ENCODE results near the gene MOGAT3. TPM values are rescaled to one million over a fixed set of nuclear protein-coding genes. Genes with fewer than 3 reads are reported as not detected.

MOGAT3 gene, protein sequence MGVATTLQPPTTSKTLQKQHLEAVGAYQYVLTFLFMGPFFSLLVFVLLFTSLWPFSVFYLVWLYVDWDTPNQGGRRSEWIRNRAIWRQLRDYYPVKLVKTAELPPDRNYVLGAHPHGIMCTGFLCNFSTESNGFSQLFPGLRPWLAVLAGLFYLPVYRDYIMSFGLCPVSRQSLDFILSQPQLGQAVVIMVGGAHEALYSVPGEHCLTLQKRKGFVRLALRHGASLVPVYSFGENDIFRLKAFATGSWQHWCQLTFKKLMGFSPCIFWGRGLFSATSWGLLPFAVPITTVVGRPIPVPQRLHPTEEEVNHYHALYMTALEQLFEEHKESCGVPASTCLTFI
- total RNA-seq (2021): 0.11 and 0.15 TPM in 2 replicates
- long read RNA-seq: 0 reads

DNA sequence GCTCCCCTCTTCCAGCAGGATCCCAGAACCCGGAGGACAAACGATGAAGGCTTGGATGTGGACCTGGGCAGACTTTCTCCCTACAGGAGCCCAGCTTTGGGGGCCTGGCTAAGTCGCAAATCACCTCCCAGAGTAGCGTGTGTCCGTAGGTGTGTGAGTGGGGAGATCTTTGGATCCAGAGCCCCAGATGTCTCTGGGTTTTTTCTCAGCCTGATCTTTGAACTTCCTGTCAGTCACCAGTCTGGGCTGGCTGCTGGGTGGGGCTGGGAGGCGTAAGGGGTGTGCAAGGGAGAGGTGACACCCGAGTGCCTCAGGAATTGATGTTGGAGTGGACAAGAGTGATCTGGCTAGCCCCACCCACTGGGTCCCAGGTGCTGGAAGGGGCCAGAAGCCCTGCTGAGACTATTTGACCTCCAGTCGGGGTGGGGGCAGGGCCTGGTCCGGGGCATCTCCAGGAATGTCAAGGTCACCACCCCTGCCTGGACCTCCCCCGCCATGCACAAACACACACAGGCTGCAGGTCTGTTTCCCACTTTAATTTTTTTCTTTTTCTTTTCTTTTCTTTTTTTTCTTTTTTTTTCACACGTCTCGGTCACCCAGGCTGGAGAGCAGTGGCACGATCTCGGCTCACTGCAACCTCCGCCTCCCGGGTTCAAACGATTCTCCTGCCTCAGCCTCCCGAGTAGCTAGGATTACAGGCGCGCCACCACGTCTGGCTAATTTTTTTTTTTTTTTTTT lies at the start of gene MOGAT3:
Gene MOGAT3 (minus strand): TSS at position 175 of the 738 bp plus-strand sequence. CDS start 182 bp downstream, outside the sequence.
- H3K79me2 ChIP-seq (ENCODE audit: insufficient read depth, low read length): no peaks in the 10 kb centered on the region
- H3K27me3 ChIP-seq (ENCODE audit: insufficient read depth, low read length): no peaks in the 10 kb centered on the region
- Mint-ChIP-seq H3K4me3 (peak within 1 kb of the TSS; percentile 52 to 67), H3K27me3 (ENCODE audit: low read depth) (peaks cover 12% of the 10 kb centered on the region), H3K4me1 (peaks cover 14 to 19% of the 10 kb centered on the region in 2 experiments), H3K27ac (peak within 1 kb of the TSS in 2 of 3 experiments; percentile 4 to 75; a peak in 3 of 7 replicates), H3K9me3 (no peaks in the 10 kb centered on the region), H3K36me3 (ENCODE audit: insufficient read depth in 1 of 3, low read depth in 3 of 3) (peaks cover 0 to 8% (median 4%) of the 10 kb centered on the region in 3 experiments; a peak in 3 of 7 replicates)
- H2AK5ac ChIP-seq (ENCODE audit: insufficient read length, low read length): no peak within 1 kb of the TSS
- no CpG with 5 or more reads among the region's 21 CpGs for WGBS (ENCODE audit: extremely low coverage, insufficient read length, low lambda C conversion rate)
- no peak within 1 kb of the TSS for H4K5ac ChIP-seq (ENCODE audit: insufficient read length, low read depth, low read length)
- H3K4me1 ChIP-seq (ENCODE audit: insufficient read depth, low read length): no peaks in the 10 kb centered on the region; the same call in 1 of the 2 replicates
- H3K27ac ChIP-seq (ENCODE audit: insufficient read length, low read depth, low read length): no peak within 1 kb of the TSS
- peak within 1 kb of the TSS; percentile 10 for H3K14ac ChIP-seq (ENCODE audit: insufficient read depth, low read length)
- H3K9ac ChIP-seq (ENCODE audit: extremely low read depth, insufficient read length, low read length): no peak within 1 kb of the TSS
- no peak within 1 kb of the TSS for H2AFZ ChIP-seq (ENCODE audit: low read length)
- no peak within 1 kb of the TSS for H2BK120ac ChIP-seq (ENCODE audit: low read depth, low read length, poor library complexity, severe bottlenecking)
- no peak within 1 kb of the TSS for H2BK12ac ChIP-seq (ENCODE audit: insufficient read length, low read depth, low read length)
- H3K4me2 ChIP-seq (ENCODE audit: insufficient read depth, insufficient read length, low read length): peak within 1 kb of the TSS; percentile 23
- peaks cover 3% of the 10 kb centered on the region for H3K23me2 ChIP-seq (ENCODE audit: insufficient read length, low read depth, low read length, poor library complexity, severe bottlenecking)
- H2BK15ac ChIP-seq (ENCODE audit: low read depth, low read length): no peak within 1 kb of the TSS
- no peak within 1 kb of the TSS for H4K91ac ChIP-seq (ENCODE audit: insufficient read length, low read depth, low read length)
- H3K18ac ChIP-seq (ENCODE audit: insufficient read length, low read depth, low read length): peak within 1 kb of the TSS; percentile 5
- no peak within 1 kb of the TSS for H2BK20ac ChIP-seq (ENCODE audit: low read depth, low read length, poor library complexity, severe bottlenecking)
- H3T11ph ChIP-seq (ENCODE audit: low read length): no peak within 1 kb of the TSS
- TF ChIP-seq, protein P1, sequence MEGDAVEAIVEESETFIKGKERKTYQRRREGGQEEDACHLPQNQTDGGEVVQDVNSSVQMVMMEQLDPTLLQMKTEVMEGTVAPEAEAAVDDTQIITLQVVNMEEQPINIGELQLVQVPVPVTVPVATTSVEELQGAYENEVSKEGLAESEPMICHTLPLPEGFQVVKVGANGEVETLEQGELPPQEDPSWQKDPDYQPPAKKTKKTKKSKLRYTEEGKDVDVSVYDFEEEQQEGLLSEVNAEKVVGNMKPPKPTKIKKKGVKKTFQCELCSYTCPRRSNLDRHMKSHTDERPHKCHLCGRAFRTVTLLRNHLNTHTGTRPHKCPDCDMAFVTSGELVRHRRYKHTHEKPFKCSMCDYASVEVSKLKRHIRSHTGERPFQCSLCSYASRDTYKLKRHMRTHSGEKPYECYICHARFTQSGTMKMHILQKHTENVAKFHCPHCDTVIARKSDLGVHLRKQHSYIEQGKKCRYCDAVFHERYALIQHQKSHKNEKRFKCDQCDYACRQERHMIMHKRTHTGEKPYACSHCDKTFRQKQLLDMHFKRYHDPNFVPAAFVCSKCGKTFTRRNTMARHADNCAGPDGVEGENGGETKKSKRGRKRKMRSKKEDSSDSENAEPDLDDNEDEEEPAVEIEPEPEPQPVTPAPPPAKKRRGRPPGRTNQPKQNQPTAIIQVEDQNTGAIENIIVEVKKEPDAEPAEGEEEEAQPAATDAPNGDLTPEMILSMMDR (conservative IDR thresholded peaks at IDR 0.05): no peak
- no peaks in the 10 kb centered on the region for H4K20me1 ChIP-seq (ENCODE audit: control insufficient read depth, insufficient read depth, insufficient read length)
- H3K23ac ChIP-seq (ENCODE audit: insufficient read length, low read depth, low read length): no peak within 1 kb of the TSS
- no peak within 1 kb of the TSS for H3K4ac ChIP-seq (ENCODE audit: low read depth, low read length)
- no peak within 1 kb of the TSS for H4K8ac ChIP-seq (replicated peaks; ENCODE audit: insufficient read length, low read depth, low read length)
- H3K9me3 ChIP-seq (ENCODE audit: control insufficient read depth, low read depth, low read length): no peaks in the 10 kb centered on the region
- H2BK5ac ChIP-seq (ENCODE audit: insufficient read length, low read length): no peak within 1 kb of the TSS
- DNase-seq: peak; percentile 58
- H3K56ac ChIP-seq (ENCODE audit: insufficient read length, low read depth, low read length): no peak within 1 kb of the TSS
- no peaks in the 10 kb centered on the region for H3K79me1 ChIP-seq (ENCODE audit: insufficient read depth, low read depth, low read length, poor library complexity, severe bottlenecking)
